IMR-90 (cell line): ENCODE data around the gene RAD51B.
A peak's percentile ranks its signal among the peaks of the same experiment; 100 is the strongest.

ENCODE experiments used
- CHD1 ChIP-seq: IDR thresholded peaks from 2 replicates; pipeline ENCODE4 v1.6.1; 2012; ENCODE audit warnings: low read depth, low read length, improper control_type of control experiment
- CTCF ChIP-seq: conservative IDR thresholded peaks from 2 replicates; pipeline ENCODE4 v1.5.1; 2012; ENCODE audit warnings: mild to moderate bottlenecking, low read depth, low read length, improper control_type of control experiment
- ELK1 ChIP-seq: fragments of 150-350 bp; IDR thresholded peaks from 2 replicates; pipeline ENCODE4 v1.6.1; 2016; ENCODE audit warnings: low read depth, mild to moderate bottlenecking, low read length, moderate library complexity, borderline replicate concordance
- FOS ChIP-seq: fragments of 150-350 bp; IDR thresholded peaks from 2 replicates; pipeline ENCODE4 v1.6.1; 2016; ENCODE audit warnings: low read depth, low read length
- MAFK ChIP-seq: IDR thresholded peaks from 2 replicates; pipeline ENCODE4 v1.6.1; 2012; ENCODE audit warnings: low read depth, low read length, improper control_type of control experiment
- MAZ ChIP-seq: IDR thresholded peaks from 2 replicates; pipeline ENCODE4 v1.6.1; 2012; ENCODE audit warnings: low read depth, mild to moderate bottlenecking, low read length, improper control_type of control experiment, moderate library complexity, borderline replicate concordance
- MXI1 ChIP-seq: IDR thresholded peaks from 2 replicates; pipeline ENCODE4 v1.6.1; 2012; ENCODE audit warnings: low read depth, mild to moderate bottlenecking, low read length, moderate library complexity, borderline replicate concordance
- POLR2A ChIP-seq: IDR thresholded peaks from 2 replicates; pipeline ENCODE4 v1.6.1; 2012; ENCODE audit warnings: mild to moderate bottlenecking, low read depth, low read length
- RAD21 ChIP-seq: IDR thresholded peaks from 2 replicates; pipeline ENCODE4 v1.6.1; 2012; ENCODE audit warnings: low read length, improper control_type of control experiment
- RCOR1 ChIP-seq: IDR thresholded peaks from 2 replicates; pipeline ENCODE4 v1.6.1; 2012; ENCODE audit warnings: mild to moderate bottlenecking, low read length, improper control_type of control experiment; ENCODE audit not compliant: insufficient replicate concordance
- RFX5 ChIP-seq: IDR thresholded peaks from 2 replicates; pipeline ENCODE4 v1.8.0; 2012; ENCODE audit warnings: low read depth, mild to moderate bottlenecking, low read length, moderate library complexity
- SMC3 ChIP-seq: fragments of 150-350 bp; IDR thresholded peaks from 2 replicates; pipeline ENCODE4 v1.6.1; 2016; ENCODE audit warnings: low read depth, mild to moderate bottlenecking, antibody characterized with exemption, low read length, moderate library complexity

GRCh38 chr14:68619790-68620574, 800.4 kb downstream of the RAD51B start:
- TF ChIP-seq FOS (peak; percentile 57; the same call in 1 of the 2 replicates), CTCF (no peak), POLR2A (no peak), MXI1 (no peak), MAZ (no peak), RFX5 (no peak), ELK1 (no peak), RAD21 (no peak), CHD1 (no peak), MAFK (no peak), RCOR1 (no peak), SMC3 (no peak; the same call in 1 of the 2 replicates)
